CD14-positive monocyte (primary cell): ENCODE results near the gene MOB1A. TPM values are rescaled to one million over a fixed set of nuclear protein-coding genes. Genes with fewer than 3 reads are reported as not detected.

ENCODE experiments used
- DNase-seq, 3 donors: peaks; one replicate each; pipeline ENCODE4 v3.0.0-alpha.2; 2011 to 2022
- H2AFZ ChIP-seq: 2 replicates; pipeline ENCODE4 v1.6.0; 2012; ENCODE audit warnings: mild to moderate bottlenecking, low read depth, low read length, inconsistent platforms; ENCODE audit not compliant: insufficient read depth, poor library complexity, severe bottlenecking
- H3K27ac ChIP-seq, 2 donors: 1 replicate in 1 of 2; 2 replicates in 1 of 2; pipeline ENCODE4 v1.5.1; 2012 to 2013; ENCODE audit warnings: low read length in 2 of 2, control low read depth in 1 of 2, inconsistent platforms in 1 of 2, low read depth in 1 of 2, mild to moderate bottlenecking in 1 of 2
- H3K27me3 ChIP-seq, 2 donors: one replicate each; pipeline versions ENCODE4 v1.6.0 to v1.6.1; 2011 to 2013; ENCODE audit warnings: low read length in 2 of 2; ENCODE audit not compliant: control insufficient read depth in 2 of 2, insufficient read depth in 2 of 2
- H3K36me3 ChIP-seq, 2 donors: replicated peaks in 1 of 2; 1 replicate in 1 of 2; 2 replicates in 1 of 2; pipeline versions ENCODE4 v1.5.1 to v1.6.1; 2012 to 2013; ENCODE audit warnings: low read length in 2 of 2, control low read depth in 1 of 2, inconsistent platforms in 1 of 2, mild to moderate bottlenecking in 1 of 2; ENCODE audit not compliant: insufficient read depth in 2 of 2, control insufficient read depth in 1 of 2
- H3K4me1 ChIP-seq, 2 donors: 1 replicate in 1 of 2; 2 replicates in 1 of 2; pipeline versions ENCODE4 v1.5.1 to v1.6.1; 2012 to 2013; ENCODE audit warnings: low read length in 2 of 2, control low read depth in 1 of 2, inconsistent platforms in 1 of 2, mild to moderate bottlenecking in 1 of 2, moderate library complexity in 1 of 2; ENCODE audit not compliant: insufficient read depth in 2 of 2, control insufficient read depth in 1 of 2
- H3K4me2 ChIP-seq: replicated peaks from 2 replicates; pipeline ENCODE3; 2012; ENCODE audit warnings: low read length, moderate library complexity, mild to moderate bottlenecking; ENCODE audit not compliant: poor library complexity, severe bottlenecking; ENCODE audit errors: extremely low read depth
- H3K4me3 ChIP-seq, 3 experiments: fragments of 200-600 bp in 1 of 3; sonication (generic) in 1 of 3; replicated peaks in 1 of 3; 1 replicate in 2 of 3; 2 replicates in 1 of 3; pipeline ENCODE4 v1.5.1; 2011 to 2013; ENCODE audit warnings: low read length in 3 of 3, mild to moderate bottlenecking in 3 of 3, control low read depth in 2 of 3, low read depth in 2 of 3, inconsistent platforms in 1 of 3, moderate library complexity in 1 of 3
- H3K79me2 ChIP-seq: 2 replicates; pipeline ENCODE4 v1.6.0; 2012; ENCODE audit warnings: mild to moderate bottlenecking, control low read depth, inconsistent platforms, low read length, moderate library complexity; ENCODE audit not compliant: insufficient read depth
- H3K9ac ChIP-seq: 2 replicates; pipeline ENCODE4 v1.6.0; 2017; ENCODE audit warnings: low read length, mild to moderate bottlenecking; ENCODE audit not compliant: insufficient read depth, poor library complexity, severe bottlenecking
- H3K9me3 ChIP-seq, 2 donors: replicated peaks in 1 of 2; 1 replicate in 1 of 2; 2 replicates in 1 of 2; pipeline versions ENCODE4 v1.5.1 to v1.6.1; 2012 to 2013; ENCODE audit warnings: low read length in 2 of 2, control low read depth in 1 of 2; ENCODE audit not compliant: control insufficient read depth in 1 of 2, insufficient read depth in 1 of 2
- H4K20me1 ChIP-seq: 2 replicates; pipeline ENCODE4 v1.6.0; 2012; ENCODE audit warnings: mild to moderate bottlenecking, low read length, control low read depth, moderate library complexity; ENCODE audit not compliant: insufficient read depth
- H3K27ac Mint-ChIP-seq, 7 donors: one replicate each; pipeline ENCODE4 v1.8.0; 2020; ENCODE audit warnings: mild to moderate bottlenecking in 7 of 7, mixed read lengths in 7 of 7, moderate library complexity in 6 of 7, inconsistent platforms in 2 of 7
- H3K27me3 Mint-ChIP-seq, 3 donors: one replicate each; pipeline ENCODE4 v1.8.0; 2021 to 2022; ENCODE audit warnings: low read depth in 3 of 3, mild to moderate bottlenecking in 3 of 3, mixed read lengths in 3 of 3, moderate library complexity in 3 of 3, inconsistent platforms in 1 of 3
- H3K36me3 Mint-ChIP-seq, 2 donors: one replicate each; pipeline ENCODE4 v1.8.0; 2020; ENCODE audit warnings: mixed read lengths in 2 of 2, inconsistent platforms in 1 of 2, mild to moderate bottlenecking in 1 of 2
- H3K4me1 Mint-ChIP-seq: one replicate; pipeline ENCODE4 v1.8.0; 2020; ENCODE audit warnings: mild to moderate bottlenecking, mixed read lengths
- H3K4me3 Mint-ChIP-seq, 2 donors: one replicate each; pipeline ENCODE4 v1.8.0; 2020; ENCODE audit warnings: mild to moderate bottlenecking in 2 of 2, mixed read lengths in 2 of 2, moderate library complexity in 1 of 2
- H3K9me3 Mint-ChIP-seq, 7 donors: one replicate each; pipeline ENCODE4 v1.8.0; 2020 to 2022; ENCODE audit warnings: mixed read lengths in 7 of 7, mild to moderate bottlenecking in 6 of 7, moderate library complexity in 6 of 7, inconsistent platforms in 2 of 7
- CTCF ChIP-seq: fragments of 200-600 bp; IDR thresholded peaks from one replicate; pipeline ENCODE4 v1.8.0; 2022; ENCODE audit warnings: antibody characterized with exemption, mild to moderate bottlenecking
- WGBS: methylation state at CpG from one replicate; pipeline ENCODE4 v1.1.5; 2013; ENCODE audit warnings: missing lambda C conversion rate; ENCODE audit not compliant: insufficient coverage; 5-methylcytosine and 5-hydroxymethylcytosine counted together
- intact Hi-C, 2 donors: fragments of 100-400 bp; cut with micrococcal nuclease; formaldehyde crosslinking; loops; one replicate each; pipeline versions ENCODE4 v1.15.0 to v1.15.1; 2023
- polyA plus RNA-seq, 3 donors: library from polyadenylated mRNA; depleted of rRNA in 1 of 3; unstranded in 2 of 3; stranded (reverse) in 1 of 3; fragments of 300-500 nt in 2 of 3; fragments of >200 nt in 1 of 3; fragmentation: Illumina TruSeq in 2 of 3; gene quantifications; 1 replicate in 2 of 3; 2 replicates in 1 of 3; pipeline ENCODE4 v1.2.3, GENCODE V29; 2012 to 2021

MOB1A gene
- polyA plus RNA-seq, 3 donors: 55.0 to 367 (median 285) TPM

- H3K9ac ChIP-seq: no peak overlapping the region
- H3K9me3 Mint-ChIP-seq: no peaks in the 10 kb centered on the region
- no peak for DNase-seq
- H3K4me3 Mint-ChIP-seq: no peak overlapping the region
- intact Hi-C loops: no loop called here
- no peak overlapping the region for H2AFZ ChIP-seq
- no peak for TF ChIP-seq CTCF
- peaks cover 16 to 44% of the 10 kb centered on the region in 2 donors for H3K36me3 ChIP-seq
- peak overlapping the region in 3 of 7 donors; percentile 22 to 76 (median 37) for H3K27ac Mint-ChIP-seq
- peaks cover 25% of the 10 kb centered on the region for H3K4me1 Mint-ChIP-seq
- H3K27ac ChIP-seq: peak overlapping the region in 1 of 2 donors; percentile 26
- H3K27me3 Mint-ChIP-seq: no peaks in the 10 kb centered on the region
- H3K79me2 ChIP-seq: no peaks in the 10 kb centered on the region
- H3K36me3 Mint-ChIP-seq: peaks cover 28 to 41% of the 10 kb centered on the region in 2 donors
- no peaks in the 10 kb centered on the region for H4K20me1 ChIP-seq
- H3K4me2 ChIP-seq: no peak overlapping the region
- H3K27me3 ChIP-seq: no peaks in the 10 kb centered on the region
- WGBS: 100% methylated on average over 1 of the region's 6 CpGs
- peaks cover 9 to 10% of the 10 kb centered on the region in 2 donors for H3K4me1 ChIP-seq
- H3K9me3 ChIP-seq: no peaks in the 10 kb centered on the region
- H3K4me3 ChIP-seq: no peak overlapping the region
Measured at GRCh38 chr2:74221604-74222299, 43.1 kb upstream of the MOB1A start.

- Histone ChIP-seq H3K79me2 (no peaks in the 10 kb centered on the region), H3K27me3 (no peaks in the 10 kb centered on the region), H3K4me2 (no peak overlapping the region), H3K27ac (no peak overlapping the region), H3K9ac (no peak overlapping the region), H3K4me1 (peaks cover 9 to 10% of the 10 kb centered on the region in 2 donors), H3K9me3 (no peaks in the 10 kb centered on the region), H2AFZ (no peak overlapping the region), H4K20me1 (no peaks in the 10 kb centered on the region), H3K36me3 (peaks cover 21 to 50% of the 10 kb centered on the region in 2 donors), H3K4me3 (no peak overlapping the region)
- intact Hi-C loops: no loop called here
- Mint-ChIP-seq H3K9me3 (no peaks in the 10 kb centered on the region), H3K4me3 (no peak overlapping the region), H3K27ac (peak overlapping the region in 2 of 7 donors; percentile 22 to 50), H3K36me3 (peaks cover 33 to 47% of the 10 kb centered on the region in 2 donors), H3K4me1 (peaks cover 25% of the 10 kb centered on the region), H3K27me3 (no peaks in the 10 kb centered on the region)
- WGBS: 93% methylated on average over 3 of the region's 6 CpGs
- TF ChIP-seq CTCF: no peak
- no peak for DNase-seq
Measured at GRCh38 chr2:74221091-74221490, 42.4 kb upstream of the MOB1A start.
